ENCODE results near the gene KCNT1. TPM values are rescaled to one million over a fixed set of nuclear protein-coding genes. Genes with fewer than 3 reads are reported as not detected.

The KCNT1 gene
- total RNA-seq, 1 experiment from 2014 or later, result 0.09 TPM

DNA sequence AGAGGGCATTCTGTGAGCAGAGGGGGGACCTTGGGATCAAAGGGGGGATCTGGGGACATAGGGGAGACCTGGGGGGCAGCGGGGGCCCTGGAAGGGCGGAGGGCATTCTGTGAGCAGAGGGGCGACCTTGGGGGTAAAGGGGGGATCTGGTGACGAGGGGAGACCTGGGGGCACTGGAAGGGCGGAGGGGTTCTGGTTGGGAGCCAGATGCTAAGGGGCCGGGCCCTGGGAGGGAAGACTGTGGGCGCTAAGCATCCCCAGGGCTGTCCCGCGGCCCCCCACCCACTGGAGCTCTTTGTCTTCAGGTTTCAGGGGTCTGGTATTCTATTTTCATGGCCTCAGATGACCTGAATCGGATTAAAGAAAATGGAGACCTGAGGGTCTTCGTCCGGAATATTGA, 38.1 kb upstream of the KCNT1 start:
- H3K27me3 ChIP-seq (replicated peaks; ENCODE audit: control insufficient read depth, insufficient read depth, low read length), result no peaks in the 10 kb centered on the region
- no peaks in the 10 kb centered on the region for H3K4me1 ChIP-seq
- ChIA-PET CTCF (no interaction called here), POLR2A (no interaction called here)
- Mint-ChIP-seq H3K4me3 (ENCODE audit: unreplicated experiment) (no peak overlapping the region), H3K4me1 (ENCODE audit: low read depth, unreplicated experiment) (no peaks in the 10 kb centered on the region), H3K27me3 (ENCODE audit: insufficient read depth, unreplicated experiment) (peaks cover 11% of the 10 kb centered on the region), H3K9me3 (ENCODE audit: unreplicated experiment) (peaks cover 6% of the 10 kb centered on the region), H3K36me3 (ENCODE audit: insufficient read depth, unreplicated experiment) (no peaks in the 10 kb centered on the region), H3K27ac (ENCODE audit: unreplicated experiment) (no peak overlapping the region)
- TF ChIP-seq, protein P1, sequence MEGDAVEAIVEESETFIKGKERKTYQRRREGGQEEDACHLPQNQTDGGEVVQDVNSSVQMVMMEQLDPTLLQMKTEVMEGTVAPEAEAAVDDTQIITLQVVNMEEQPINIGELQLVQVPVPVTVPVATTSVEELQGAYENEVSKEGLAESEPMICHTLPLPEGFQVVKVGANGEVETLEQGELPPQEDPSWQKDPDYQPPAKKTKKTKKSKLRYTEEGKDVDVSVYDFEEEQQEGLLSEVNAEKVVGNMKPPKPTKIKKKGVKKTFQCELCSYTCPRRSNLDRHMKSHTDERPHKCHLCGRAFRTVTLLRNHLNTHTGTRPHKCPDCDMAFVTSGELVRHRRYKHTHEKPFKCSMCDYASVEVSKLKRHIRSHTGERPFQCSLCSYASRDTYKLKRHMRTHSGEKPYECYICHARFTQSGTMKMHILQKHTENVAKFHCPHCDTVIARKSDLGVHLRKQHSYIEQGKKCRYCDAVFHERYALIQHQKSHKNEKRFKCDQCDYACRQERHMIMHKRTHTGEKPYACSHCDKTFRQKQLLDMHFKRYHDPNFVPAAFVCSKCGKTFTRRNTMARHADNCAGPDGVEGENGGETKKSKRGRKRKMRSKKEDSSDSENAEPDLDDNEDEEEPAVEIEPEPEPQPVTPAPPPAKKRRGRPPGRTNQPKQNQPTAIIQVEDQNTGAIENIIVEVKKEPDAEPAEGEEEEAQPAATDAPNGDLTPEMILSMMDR (IDR thresholded peaks at IDR 0.05; ENCODE audit: insufficient read depth in 1 of 2, low read depth in 1 of 2, low read length in 1 of 2, severe bottlenecking in 1 of 2, unreplicated experiment in 1 of 2), result no peak
- no peaks in the 10 kb centered on the region; the same call in 1 of the 2 replicates for H3K9me3 ChIP-seq
- no peak for DNase-seq
- intact Hi-C loops (cut with micrococcal nuclease; ENCODE audit: unreplicated experiment), result no loop called here
- no peak overlapping the region for H3K4me3 ChIP-seq (ENCODE audit: low read depth, low read length)
- no TSS peak for BruUV-seq (replicated peaks)
- H3K36me3 ChIP-seq (ENCODE audit: control insufficient read depth, insufficient read depth, low read length), result no peaks in the 10 kb centered on the region

GRCh38 chr9:135664266-135664665, 37.7 kb upstream of the KCNT1 start:
- Mint-ChIP-seq H3K4me3 (ENCODE audit: unreplicated experiment) (no peak overlapping the region), H3K27me3 (ENCODE audit: insufficient read depth, unreplicated experiment) (peaks cover 11% of the 10 kb centered on the region), H3K27ac (ENCODE audit: unreplicated experiment) (no peak overlapping the region), H3K36me3 (ENCODE audit: insufficient read depth, unreplicated experiment) (no peaks in the 10 kb centered on the region), H3K9me3 (ENCODE audit: unreplicated experiment) (peaks cover 10% of the 10 kb centered on the region), H3K4me1 (ENCODE audit: low read depth, unreplicated experiment) (no peaks in the 10 kb centered on the region)
- TF ChIP-seq, protein P1 (IDR thresholded peaks at IDR 0.05; ENCODE audit: insufficient read depth in 1 of 2, low read depth in 1 of 2, low read length in 1 of 2, severe bottlenecking in 1 of 2, unreplicated experiment in 1 of 2), result no peak
- Histone ChIP-seq H3K4me3 (ENCODE audit: low read depth, low read length) (no peak overlapping the region), H3K36me3 (ENCODE audit: control insufficient read depth, insufficient read depth, low read length) (no peaks in the 10 kb centered on the region), H3K27me3 (replicated peaks; ENCODE audit: control insufficient read depth, insufficient read depth, low read length) (no peaks in the 10 kb centered on the region), H3K9me3 (no peaks in the 10 kb centered on the region; the same call in 1 of the 2 replicates), H3K4me1 (no peaks in the 10 kb centered on the region)
- no peak for DNase-seq
- ChIA-PET CTCF (no interaction called here), POLR2A (no interaction called here)
- no TSS peak for BruUV-seq (replicated peaks)
- intact Hi-C loops (cut with micrococcal nuclease; ENCODE audit: unreplicated experiment), result no loop called here

DNA sequence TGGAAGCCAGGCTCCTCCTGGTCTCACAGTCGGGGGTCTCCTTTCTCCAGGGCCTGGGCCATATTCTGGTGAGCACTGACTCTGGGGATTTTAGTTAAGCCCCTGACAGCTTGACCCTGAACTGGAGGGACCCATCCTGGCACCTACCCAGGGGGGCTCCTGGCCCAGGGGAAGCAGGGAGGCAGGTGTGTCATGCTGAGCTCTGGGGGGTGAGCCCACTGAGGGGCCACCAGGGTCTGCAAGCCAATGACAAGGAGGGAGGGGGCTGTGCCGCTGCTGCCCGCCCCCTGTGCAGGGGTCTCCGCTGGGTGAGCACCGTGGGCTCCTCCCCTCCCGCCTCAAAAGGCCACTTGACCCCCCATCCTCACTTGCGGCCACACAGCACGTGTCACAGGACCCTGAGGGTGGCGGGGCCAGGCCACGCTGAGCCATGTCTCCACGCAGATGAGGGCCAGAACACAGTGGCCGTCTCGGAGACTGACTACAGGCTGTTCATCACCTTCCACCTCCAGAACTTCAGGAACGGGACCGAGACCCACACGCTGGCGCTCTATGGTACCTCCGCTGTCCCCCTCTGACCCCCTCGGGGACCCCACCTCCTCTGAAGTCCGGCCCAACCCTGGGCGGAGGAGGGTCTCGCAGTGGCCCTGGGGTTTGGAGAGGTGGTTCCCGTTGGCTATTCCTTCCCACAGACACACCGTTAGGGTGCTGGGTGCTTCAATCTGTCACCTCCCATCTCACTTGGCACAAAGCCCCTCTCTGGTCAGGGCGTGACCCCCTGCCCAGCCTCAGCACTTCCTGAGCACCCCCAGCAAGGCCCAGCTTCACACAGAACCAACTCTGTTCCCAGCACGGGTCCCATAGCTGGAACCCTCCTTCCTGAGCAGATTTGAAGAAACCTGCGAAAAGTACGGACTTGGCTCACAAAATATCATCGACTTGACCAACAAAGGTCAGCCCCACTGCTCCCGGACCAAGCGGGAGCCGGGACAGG, 36.9 kb upstream of the KCNT1 start:
- TF ChIP-seq, protein P1 (IDR thresholded peaks at IDR 0.05; ENCODE audit: insufficient read depth in 1 of 2, low read depth in 1 of 2, low read length in 1 of 2, severe bottlenecking in 1 of 2, unreplicated experiment in 1 of 2), result no peak
- BruUV-seq (replicated peaks), result no TSS peak

More for the DNA sequence above, 36.9 kb upstream of the KCNT1 start:
- DNase-seq, result no peak
- Mint-ChIP-seq H3K4me1 (ENCODE audit: low read depth, unreplicated experiment) (no peaks in the 10 kb centered on the region), H3K27me3 (ENCODE audit: insufficient read depth, unreplicated experiment) (peaks cover 11% of the 10 kb centered on the region), H3K36me3 (ENCODE audit: insufficient read depth, unreplicated experiment) (no peaks in the 10 kb centered on the region), H3K4me3 (ENCODE audit: unreplicated experiment) (no peak overlapping the region), H3K9me3 (ENCODE audit: unreplicated experiment) (peaks cover 10% of the 10 kb centered on the region), H3K27ac (ENCODE audit: unreplicated experiment) (no peak overlapping the region)
- Histone ChIP-seq H3K4me3 (ENCODE audit: low read depth, low read length) (no peak overlapping the region), H3K4me1 (no peaks in the 10 kb centered on the region), H3K36me3 (ENCODE audit: control insufficient read depth, insufficient read depth, low read length) (no peaks in the 10 kb centered on the region), H3K9me3 (no peaks in the 10 kb centered on the region), H3K27me3 (replicated peaks; ENCODE audit: control insufficient read depth, insufficient read depth, low read length) (no peaks in the 10 kb centered on the region)
- ChIA-PET CTCF (no interaction called here), POLR2A (no interaction called here)
- intact Hi-C loops (cut with micrococcal nuclease; ENCODE audit: unreplicated experiment), result no loop called here
